ENCODE measurements around the gene SGMS1. TPM values are rescaled to one million over a fixed set of nuclear protein-coding genes. Genes with fewer than 3 reads are reported as not detected.
"Not testable (repeated sequence)": the region's sequence is repeated elsewhere in the genome, so short reads cannot be mapped to it uniquely, and the experiment has no call there.

Gene SGMS1
- 19.0 TPM for polyA plus RNA-seq (2013, experiment 1 of 2; ENCODE audit: insufficient read length)
- 19.2 TPM for polyA plus RNA-seq (2013, experiment 2 of 2; ENCODE audit: insufficient read length)

- peak; percentile 91 for DNase-seq
Measured at GRCh38 chr10:50623663-50624412, at the start of gene SGMS1. Gene SGMS1 (minus strand): TSS chr10:50623956. CDS start chr10:50344114, 279,842 bp downstream.

- not testable (repeated sequence) for DNase-seq
Measured at GRCh38 chr10:50672152-50672551, 48.4 kb upstream of the SGMS1 start.

- not testable (repeated sequence) for DNase-seq
Measured at GRCh38 chr10:50671645-50672044, 47.9 kb upstream of the SGMS1 start.

- DNase-seq, result not testable (repeated sequence)
Measured at GRCh38 chr10:50669957-50670356, 46.2 kb upstream of the SGMS1 start.

GRCh38 chr10:50667353-50667752, 43.6 kb upstream of the SGMS1 start:
- not testable (repeated sequence) for DNase-seq

- not testable (repeated sequence) for DNase-seq
Measured at GRCh38 chr10:50662420-50662819, 38.7 kb upstream of the SGMS1 start.

GRCh38 chr10:50661563-50661962, 37.8 kb upstream of the SGMS1 start:
- not testable (repeated sequence) for DNase-seq

- DNase-seq, result peak; percentile 34
Measured at GRCh38 chr10:50659865-50660730, 36.3 kb upstream of the SGMS1 start.

GRCh38 chr10:50659016-50659864, 35.5 kb upstream of the SGMS1 start:
- not testable (repeated sequence) for DNase-seq

- DNase-seq, result no peak
Measured at GRCh38 chr10:50658165-50658564, 34.4 kb upstream of the SGMS1 start.

- DNase-seq, result no peak
Measured at GRCh38 chr10:50653758-50654157, 30.0 kb upstream of the SGMS1 start.

GRCh38 chr10:50653142-50653541, 29.4 kb upstream of the SGMS1 start:
- DNase-seq, result peak; percentile 19

GRCh38 chr10:50651808-50652207, 28.1 kb upstream of the SGMS1 start:
- no peak for DNase-seq

- DNase-seq, result no peak
Measured at GRCh38 chr10:50650481-50650880, 26.7 kb upstream of the SGMS1 start.

GRCh38 chr10:50648935-50649227, 25.1 kb upstream of the SGMS1 start:
- DNase-seq, result no peak

- no peak for DNase-seq
Measured at GRCh38 chr10:50648089-50648934, 24.6 kb upstream of the SGMS1 start.

GRCh38 chr10:50647350-50647749, 23.6 kb upstream of the SGMS1 start:
- not testable (repeated sequence) for DNase-seq

GRCh38 chr10:50645236-50645635, 21.5 kb upstream of the SGMS1 start:
- no peak for DNase-seq

GRCh38 chr10:50641626-50642025, 17.9 kb upstream of the SGMS1 start:
- no peak for DNase-seq

GRCh38 chr10:50640238-50640637, 16.5 kb upstream of the SGMS1 start:
- no peak for DNase-seq
